ENCODE results near the gene HSF2BP.

DNA sequence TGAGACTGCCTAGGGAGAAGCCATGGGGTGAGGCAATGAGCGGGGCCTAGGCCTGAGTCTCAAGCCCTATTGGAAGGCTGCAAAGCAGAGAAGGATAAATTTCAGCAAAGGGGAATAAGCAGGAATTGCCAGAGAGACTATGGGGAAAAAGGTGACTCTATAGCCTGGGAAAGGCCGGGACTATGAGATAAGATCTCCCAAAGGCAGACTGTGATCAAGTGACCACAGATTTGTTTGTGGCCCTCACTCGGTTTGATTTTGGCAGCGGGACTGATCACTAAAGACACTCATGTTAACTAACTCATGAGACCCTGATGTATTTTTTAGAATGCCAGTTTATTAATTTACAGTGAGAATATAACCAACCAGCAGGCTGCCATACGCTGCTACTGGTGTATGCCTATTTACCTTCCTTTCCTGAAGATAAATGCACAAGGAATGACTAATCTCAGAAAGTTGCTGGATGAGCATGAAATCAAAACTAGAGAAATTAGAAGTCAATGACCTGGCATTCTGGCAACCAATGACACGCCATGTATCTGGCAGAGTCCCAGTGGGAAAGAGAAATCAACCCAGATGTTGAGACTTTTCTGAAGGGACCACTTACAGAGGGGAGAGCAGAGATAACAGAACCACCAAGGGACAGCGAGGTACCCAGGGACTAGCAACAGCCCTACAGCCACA is 4.3 kb downstream of the HSF2BP start:
- TF ChIP-seq REST (IDR thresholded peaks at IDR 0.05; ENCODE audit: borderline replicate concordance): no peak
- TF ChIP-seq, protein P1, sequence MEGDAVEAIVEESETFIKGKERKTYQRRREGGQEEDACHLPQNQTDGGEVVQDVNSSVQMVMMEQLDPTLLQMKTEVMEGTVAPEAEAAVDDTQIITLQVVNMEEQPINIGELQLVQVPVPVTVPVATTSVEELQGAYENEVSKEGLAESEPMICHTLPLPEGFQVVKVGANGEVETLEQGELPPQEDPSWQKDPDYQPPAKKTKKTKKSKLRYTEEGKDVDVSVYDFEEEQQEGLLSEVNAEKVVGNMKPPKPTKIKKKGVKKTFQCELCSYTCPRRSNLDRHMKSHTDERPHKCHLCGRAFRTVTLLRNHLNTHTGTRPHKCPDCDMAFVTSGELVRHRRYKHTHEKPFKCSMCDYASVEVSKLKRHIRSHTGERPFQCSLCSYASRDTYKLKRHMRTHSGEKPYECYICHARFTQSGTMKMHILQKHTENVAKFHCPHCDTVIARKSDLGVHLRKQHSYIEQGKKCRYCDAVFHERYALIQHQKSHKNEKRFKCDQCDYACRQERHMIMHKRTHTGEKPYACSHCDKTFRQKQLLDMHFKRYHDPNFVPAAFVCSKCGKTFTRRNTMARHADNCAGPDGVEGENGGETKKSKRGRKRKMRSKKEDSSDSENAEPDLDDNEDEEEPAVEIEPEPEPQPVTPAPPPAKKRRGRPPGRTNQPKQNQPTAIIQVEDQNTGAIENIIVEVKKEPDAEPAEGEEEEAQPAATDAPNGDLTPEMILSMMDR (IDR thresholded peaks at IDR 0.05; ENCODE audit: poor library complexity, severe bottlenecking): no peak
- no peak for TF ChIP-seq EP300 (conservative IDR thresholded peaks at IDR 0.05; ENCODE audit: poor library complexity, severe bottlenecking)
- TF ChIP-seq EZH2 (IDR thresholded peaks at IDR 0.05; ENCODE audit: borderline replicate concordance, insufficient read depth, low read length, poor library complexity, severe bottlenecking): no peak
- no peak for TF ChIP-seq POLR2AphosphoS5 (IDR thresholded peaks at IDR 0.05)
- no peak for TF ChIP-seq TAF1 (IDR thresholded peaks at IDR 0.05; ENCODE audit: low read depth)
- TF ChIP-seq RAD21 (conservative IDR thresholded peaks at IDR 0.05): no peak
